GM19438 (cell line): ENCODE data around the gene RBFOX1.
"Not testable (repeated sequence)": the region's sequence is repeated elsewhere in the genome, so short reads cannot be mapped to it uniquely, and the experiment has no call there.

ENCODE experiments used
- ATAC-seq: cut with Tn5 transposase; IDR thresholded peaks from one replicate; pipeline ENCODE4 v1.9.1; 2021; ENCODE audit warnings: low read depth; ENCODE audit not compliant: unreplicated experiment

RBFOX1 gene

DNA sequence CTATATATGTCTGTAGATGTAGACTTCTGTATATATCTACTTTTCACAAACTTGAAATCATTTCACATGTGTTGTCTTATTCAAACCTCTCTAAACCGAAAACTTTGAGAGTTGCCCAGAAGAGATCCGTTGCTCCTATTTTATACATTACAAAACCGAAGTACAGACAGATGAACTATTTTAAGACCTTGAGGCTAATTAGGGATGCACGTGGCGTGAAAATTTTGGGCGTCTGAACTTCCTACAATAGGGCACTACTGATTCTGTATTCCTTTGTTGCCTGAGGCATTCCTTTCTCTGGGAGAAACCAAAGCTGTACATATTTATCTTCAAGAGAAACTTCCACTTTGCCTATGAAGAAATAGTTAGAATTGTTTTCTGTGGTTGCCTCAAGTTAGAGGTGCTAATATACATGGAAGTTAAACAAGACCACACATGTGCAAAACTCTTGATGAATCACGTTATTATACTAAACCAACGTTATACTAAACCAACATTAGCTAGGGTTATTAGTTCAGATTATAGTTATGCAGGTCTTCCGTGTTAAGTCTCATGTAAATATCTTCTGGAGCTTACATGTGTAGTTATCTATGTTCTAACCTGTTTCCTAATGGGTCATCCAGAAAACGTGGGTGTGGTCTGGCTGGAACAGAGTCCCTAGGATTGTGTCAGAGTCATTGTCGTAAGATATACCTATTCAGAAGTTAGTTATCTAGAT, 111.2 kb downstream of the RBFOX1 start:
- no peak for ATAC-seq

DNA sequence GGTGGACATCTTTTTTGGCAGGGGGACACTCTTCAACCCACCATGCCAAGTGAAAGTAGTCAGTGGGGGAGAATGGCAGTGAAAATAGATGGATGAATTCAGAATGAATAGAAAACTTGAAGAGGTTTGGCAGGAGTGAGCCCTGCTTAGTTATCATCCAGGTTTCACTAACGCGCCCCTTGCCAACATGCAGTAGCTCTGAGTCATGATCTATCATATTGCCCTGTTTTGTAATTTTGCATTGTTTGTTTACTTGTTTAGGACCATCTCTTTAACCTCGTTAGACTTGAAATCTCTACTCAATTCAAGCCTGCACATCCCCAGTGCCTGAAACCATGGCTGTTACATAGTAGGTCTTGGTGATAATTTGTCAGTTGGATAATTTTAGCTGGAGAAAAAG, 116.7 kb downstream of the RBFOX1 start:
- no peak for ATAC-seq

DNA sequence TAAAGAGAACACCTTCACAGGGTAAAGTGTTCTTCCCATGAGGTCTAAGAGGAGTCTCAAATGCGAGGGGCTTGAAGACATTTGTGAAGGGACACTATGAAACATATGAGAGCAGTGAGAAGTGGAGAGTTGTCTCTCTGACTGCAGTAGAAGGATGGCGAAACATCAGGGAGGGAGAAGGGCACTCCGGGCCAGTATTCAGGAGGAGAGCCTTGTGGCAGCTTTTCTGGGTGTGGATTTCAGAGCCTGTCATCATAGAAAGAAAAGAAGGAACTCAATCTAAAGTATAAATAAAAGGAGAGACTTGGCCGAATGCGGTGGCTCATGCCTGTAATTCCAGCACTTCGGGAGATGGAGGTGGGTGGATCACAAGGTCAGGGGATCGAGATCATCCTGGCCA, 117.2 kb downstream of the RBFOX1 start:
- no peak for ATAC-seq

DNA sequence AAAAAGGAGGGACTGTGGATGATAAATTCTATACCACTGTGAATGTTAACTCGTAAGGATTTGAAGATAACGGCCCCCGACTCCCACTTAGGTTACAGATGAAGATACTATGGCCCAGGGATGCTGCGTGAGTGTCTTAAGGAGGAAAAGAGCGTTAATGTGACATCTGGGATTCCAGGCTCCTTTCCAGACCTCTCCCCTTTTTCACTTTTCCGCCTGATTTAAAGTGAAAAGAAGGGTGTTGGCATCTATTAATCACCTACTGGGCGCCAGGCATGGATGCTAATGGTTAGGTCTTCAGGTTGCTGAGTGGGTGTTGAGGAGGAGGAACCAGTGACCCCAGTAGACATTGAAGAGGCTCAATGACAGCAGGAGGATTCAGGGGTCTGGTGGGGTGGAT, 117.8 kb downstream of the RBFOX1 start:
- no peak for ATAC-seq

DNA sequence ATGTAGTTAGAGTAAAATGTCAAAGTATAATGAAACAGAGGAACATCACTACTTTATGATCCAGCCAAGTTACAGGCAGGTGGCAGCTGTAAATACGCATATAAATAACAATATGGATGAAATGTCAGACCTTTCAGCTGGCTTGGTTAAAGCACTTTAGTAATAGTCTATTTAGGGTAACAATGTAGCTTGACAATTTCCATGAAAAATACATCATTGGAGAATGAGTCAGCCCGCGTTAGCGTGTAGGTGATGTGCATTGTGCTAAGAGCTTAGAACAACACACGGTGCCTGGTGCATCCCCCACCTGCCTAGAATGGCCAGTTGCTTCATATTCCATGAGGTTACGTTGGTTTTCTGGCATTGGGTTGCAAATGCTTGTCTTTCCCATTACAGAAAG, 119.4 kb downstream of the RBFOX1 start:
- ATAC-seq, result no peak

DNA sequence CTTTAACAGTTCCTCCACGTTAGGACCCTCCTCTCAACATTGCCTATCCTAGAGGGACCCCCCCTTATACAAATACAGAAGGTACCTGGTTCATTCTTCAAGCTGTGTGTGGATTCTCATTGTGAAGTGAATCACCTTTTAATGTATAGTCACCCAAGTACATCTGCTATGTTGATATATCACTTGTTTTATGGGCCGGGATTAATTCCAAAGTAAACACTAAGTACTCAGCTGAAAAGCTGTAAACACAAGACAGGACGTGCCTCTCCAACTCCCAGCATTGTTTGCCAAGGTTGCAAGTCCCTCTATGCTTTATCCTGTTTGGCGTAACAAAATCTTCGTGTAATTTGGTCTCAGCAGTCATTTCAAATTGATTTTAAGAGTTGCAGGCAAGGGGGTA, 123.6 kb downstream of the RBFOX1 start:
- no peak for ATAC-seq

DNA sequence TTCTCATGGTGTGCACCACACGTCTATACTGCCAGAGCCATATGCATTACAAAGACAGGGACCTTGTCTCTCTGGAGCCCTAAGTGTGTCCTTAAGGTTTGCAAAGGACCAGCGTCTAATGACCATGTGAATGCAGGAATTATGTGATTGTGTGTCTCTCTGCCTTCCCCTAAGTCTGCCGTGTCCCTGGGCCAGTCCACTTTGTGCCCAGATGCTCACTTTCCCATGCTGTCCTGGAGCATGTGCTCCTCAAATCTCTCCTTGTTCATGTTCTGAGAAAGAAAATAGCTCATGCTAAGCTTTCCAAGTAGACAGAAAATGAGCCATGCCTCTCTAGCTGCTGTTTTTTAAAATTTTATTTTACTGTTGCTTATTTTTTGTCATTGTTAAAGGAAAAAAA, 125.5 kb downstream of the RBFOX1 start:
- ATAC-seq, result no peak

DNA sequence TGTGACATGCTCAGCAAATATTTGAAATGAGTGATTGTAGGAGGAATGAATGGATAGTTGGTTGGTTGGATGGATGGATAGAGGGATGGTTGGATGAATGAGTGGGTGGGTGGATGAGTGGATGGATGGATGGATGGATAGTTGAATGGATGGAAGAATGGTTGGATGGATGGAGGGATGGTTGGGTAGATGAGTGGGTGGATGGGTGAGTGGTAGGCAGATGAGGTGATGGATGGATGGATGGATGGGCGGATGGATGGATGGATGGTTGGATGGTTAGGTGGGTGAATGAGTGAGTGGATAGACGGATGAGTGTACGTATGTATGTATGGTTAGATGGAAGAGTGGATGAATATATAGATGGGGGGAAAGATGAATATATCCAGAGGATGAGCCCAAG, 137.7 kb downstream of the RBFOX1 start:
- ATAC-seq, result no peak

DNA sequence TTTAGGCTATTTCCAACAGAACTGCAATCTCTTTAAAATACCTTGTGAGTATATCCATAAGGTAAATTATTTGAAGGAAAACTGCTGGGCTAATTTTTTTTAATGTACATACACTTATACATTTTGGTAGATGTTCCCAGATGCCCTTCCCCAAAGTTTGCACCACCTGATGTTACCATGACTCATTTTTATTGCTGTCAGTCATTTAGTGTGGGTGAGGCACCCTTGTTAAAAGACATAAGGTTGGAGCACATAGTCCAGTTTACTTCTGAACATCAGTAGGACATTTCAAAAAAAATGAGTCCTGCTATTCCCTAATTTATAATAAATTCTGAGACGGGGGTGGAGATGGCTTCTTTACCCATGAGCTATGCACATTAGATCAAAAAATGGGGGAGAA, 138.6 kb downstream of the RBFOX1 start:
- no peak for ATAC-seq

DNA sequence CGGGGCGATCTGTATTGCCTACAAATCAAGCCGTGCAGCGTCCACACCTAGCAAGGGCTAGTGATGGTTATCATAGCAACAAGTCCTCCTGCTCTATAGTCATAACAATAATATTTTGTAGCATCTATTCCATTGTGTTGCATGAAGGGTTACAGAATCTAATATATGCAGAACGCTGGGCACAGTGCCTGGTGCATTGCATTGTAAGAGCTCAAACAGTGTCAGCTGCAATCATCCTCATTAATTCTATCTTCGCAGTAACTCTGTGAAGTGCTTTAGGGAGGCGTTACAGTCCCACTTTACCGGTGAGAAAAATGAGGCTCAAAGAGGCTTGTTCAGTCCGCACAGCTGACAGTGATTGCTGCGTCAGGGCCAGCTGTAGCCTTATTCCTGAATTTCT, 149.4 kb downstream of the RBFOX1 start:
- ATAC-seq, result no peak

DNA sequence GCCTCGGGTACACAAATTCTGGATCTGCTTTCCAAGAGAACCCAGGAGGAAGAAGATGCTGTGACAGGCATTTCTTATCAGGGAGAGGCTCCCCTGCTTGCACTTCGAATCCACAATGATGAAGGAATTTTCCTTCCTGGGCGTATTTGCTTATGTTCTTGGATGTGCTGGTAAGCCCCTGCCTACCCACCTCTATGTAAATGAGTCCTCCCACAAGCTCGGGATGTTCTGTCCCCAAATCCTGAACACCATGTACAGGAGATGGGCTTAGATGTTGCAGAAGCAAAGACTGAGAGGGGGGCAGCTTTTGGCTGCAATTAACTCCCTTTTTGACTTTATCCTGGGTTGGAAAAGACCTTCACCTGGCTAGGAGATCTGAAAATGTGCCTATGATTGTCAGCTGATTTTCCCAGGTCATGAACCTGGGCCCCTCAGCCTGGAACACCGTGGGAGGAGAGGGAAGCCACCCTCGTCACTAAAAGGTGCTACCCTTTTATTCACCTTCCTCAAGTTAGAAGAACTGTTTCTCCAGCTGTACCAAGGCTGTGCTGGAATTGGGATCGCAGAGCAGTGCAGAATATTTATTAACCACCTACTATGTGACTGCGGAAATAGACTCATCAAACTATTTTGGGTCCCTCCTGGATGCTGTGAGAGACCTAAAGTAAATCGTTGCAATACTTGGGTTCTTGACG, 150.1 kb downstream of the RBFOX1 start:
- ATAC-seq, result no peak

DNA sequence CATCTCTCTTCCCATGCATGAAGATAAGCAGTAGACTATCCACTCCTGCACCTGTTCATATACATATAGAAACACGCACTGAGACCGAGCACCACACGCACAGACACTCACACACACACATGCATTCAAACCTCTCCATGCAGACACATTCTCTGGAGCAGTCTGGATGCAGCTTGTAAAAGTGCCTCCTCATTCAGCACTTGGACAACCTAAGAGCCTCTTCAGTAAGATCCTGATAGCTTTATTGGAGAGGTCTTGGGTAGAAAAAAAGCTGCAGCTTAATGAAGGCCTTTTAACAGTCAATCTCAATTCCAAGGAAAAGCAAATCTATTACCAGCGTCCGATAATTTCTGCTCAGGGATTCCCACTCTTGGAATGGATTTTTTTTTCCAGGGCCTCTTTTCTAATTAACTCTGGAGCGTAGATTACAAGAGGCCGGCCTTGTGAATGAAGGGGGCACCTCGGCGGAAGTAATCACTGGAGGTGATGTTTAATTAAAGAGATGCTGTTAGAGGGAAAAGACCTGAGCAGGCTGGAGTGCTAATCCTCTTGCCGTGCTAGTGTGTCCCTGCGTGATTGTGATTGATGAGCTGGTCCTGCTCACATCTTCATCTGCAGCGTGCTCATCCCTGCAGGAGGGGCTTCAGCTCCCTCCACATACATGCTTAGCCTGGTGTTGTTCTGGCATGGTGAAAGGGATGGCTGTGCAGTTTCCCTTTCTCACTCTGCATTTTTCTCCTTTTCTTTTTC, 155.1 kb downstream of the RBFOX1 start:
- no peak for ATAC-seq

DNA sequence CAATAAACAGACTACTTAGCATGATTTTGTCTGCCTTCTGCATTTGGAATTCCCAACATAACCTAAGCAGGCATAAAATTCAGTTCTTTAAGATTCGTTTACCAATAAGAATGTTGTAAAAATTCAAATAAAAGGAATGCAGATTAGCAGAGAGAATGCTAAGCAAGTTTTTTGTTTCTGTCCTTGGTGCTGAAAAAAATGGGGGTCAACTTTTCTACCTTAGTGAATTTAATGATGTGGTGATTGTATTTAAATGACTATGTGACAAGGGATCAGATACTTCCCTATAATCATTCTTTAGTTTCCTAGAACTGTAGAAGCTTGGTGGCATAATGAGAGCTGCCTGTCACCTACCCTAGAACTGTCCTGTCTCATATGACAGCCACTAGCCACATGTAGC, 159.5 kb downstream of the RBFOX1 start:
- no peak for ATAC-seq

DNA sequence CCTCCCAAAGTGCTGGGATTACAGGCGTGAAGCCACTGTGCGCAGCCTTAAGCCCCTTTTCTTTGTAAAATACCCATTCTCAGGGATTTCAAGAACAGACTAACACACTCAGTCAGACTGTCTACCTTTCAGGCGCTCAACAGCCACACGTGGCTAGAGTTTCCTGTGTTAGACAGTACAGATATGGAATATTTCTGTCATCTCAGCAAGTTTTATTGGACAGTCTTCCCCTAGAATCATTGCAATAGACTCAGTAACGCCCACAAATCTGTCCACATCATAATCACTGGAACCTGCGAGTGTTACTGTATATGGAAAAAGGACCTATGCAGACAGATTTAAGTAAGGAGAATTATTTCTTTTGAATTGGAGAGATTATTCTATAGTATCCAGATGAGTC, 160.5 kb downstream of the RBFOX1 start:
- ATAC-seq, result no peak

DNA sequence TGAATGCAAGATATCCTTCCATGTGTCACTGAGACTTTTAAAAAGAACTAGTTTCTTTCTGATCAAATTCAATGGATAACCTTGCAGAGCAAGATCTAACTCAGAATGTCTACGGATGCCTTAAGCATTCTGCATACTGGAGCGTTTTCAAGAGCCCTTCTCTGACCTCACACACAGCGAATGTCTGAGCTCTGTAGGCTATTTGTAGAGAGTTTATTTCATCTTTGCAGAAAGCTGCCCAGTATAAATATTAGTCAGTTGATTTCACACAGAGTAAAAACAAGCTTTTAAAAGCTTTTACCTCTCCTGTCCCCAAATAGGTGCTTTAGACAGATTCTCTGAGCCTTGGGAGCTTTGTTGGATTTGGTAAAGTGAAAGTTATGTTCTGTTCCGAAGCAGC, 165.0 kb downstream of the RBFOX1 start:
- ATAC-seq, result no peak

DNA sequence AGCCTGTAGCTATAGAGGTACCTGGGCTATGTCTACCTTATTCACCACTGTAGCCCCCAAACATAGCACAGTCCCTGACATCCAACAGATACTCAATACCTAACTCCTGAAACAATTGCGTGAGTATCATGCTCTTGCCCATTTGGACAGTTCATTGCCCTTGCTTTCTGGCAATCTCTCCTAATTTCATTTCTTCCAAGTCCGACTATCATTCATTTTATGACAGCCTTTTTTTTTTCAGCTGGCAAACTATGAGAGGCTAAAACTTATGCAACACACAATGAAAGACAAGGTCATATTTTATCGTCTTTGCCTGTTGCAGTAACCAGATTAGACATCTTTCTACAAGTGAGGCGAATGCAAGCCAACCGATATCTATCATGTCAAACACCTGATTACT, 169.2 kb downstream of the RBFOX1 start:
- no peak for ATAC-seq

DNA sequence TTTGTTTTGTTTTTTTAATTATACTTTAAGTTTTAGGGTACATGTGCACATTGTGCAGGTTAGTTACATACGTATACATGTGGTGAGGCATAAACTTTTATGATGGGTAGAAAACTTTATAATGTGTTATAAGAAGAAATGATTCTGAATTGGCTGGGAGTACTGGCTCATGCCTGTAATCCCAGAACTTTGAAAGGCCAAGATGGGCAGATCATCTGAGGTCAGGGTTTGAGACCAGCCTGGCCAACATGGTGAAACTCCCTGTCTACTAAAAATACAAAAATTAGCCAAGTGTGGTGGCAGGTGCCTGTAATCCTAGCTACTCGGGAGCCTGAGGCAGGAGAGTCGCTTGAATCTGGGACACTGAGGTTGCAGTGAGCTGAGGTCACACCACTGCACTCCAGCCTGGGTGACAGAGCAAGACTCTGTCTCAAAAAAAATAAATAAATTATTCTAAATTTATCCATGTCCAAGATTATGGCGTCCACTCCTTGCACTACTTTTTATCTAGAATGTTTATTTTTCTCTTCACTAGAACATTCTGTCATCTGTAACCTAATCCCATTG, 170.0 kb downstream of the RBFOX1 start:
- ATAC-seq, result not testable (repeated sequence)

DNA sequence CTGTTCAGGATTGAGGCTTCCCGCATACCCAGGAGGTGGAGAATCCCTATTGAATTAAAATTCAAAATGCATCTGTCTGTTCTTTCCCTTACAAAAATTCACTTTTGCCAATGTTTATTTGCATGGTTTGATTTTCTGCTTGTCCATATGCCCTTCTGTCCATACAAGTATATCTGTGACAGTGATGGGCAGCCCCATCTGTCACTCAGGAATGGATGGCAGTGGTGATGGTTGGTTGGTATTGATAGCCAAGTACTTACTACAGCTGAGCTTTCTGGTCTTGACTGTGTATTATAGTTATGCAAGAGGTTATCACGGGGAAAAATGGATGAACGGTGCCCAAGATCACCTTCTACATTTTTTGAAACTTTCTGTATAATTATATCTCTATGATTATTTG, 171.0 kb downstream of the RBFOX1 start:
- no peak for ATAC-seq

DNA sequence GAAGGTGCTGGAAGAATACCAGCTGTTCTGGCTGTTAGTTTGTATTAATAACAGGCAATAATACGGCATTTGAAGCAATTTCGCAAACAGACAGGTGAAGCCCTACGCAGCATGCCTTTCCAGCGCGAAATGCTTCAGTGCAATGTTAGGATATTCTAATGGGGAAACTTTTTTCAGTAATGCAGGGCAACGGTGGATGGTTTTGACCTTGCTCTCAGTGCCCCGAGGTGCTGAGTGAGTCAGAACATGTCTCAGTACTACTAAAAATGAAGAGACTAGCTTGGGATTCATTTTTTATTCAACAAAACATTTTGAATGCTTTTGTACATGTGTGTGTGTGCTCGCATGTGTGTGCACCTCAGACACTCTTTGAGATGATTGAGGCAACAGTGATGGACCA, 172.2 kb downstream of the RBFOX1 start:
- ATAC-seq, result no peak

DNA sequence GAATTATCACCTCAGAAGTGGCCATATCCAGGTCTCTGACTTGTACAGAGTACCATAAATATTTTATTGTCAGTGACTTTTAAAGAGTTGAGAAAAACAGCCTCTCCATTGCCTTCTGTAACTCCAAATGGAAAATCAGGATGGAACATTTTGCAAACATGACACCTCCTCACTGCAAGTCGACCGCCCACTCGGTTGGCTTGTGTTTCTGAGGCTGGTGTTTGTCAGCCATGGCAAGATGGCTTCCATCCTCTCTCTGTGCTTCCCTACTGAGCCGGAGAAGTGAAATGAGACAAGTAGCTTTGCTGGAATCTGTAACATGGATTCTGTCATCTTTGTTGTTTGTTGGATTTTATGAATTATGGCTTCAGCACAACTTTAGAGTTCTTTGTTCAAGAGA, 172.8 kb downstream of the RBFOX1 start:
- no peak for ATAC-seq

DNA sequence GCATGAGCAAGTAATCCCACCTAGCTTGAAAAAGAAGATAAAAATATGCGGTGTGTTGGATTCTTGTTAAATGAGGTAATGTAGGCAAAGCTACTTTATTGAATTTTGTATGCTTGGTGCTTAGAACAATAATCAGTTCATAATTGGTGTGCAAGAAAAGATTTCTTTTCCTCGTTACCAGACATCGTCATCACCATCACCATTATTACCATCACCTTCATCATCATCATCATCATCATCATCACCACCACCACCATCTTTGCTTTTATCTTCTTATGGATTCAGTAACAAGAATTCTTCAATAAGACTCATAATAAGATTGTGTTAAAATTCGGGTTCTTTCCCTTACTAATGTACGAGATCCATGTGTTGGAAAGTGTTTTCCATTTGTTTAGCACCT, 173.7 kb downstream of the RBFOX1 start:
- no peak for ATAC-seq
